Neural cell (in vitro differentiated cells): ENCODE measurements around the gene SLCO3A1. TPM values are rescaled to one million over a fixed set of nuclear protein-coding genes. Genes with fewer than 3 reads are reported as not detected.

Experiments
- H2AFZ ChIP-seq: fragments of 200-600, 300-800 bp; sonication (generic), shearing (Covaris generic); 2 replicates; pipeline ENCODE4 v1.6.0; 2014; ENCODE audit warnings: low read depth, mild to moderate bottlenecking, antibody characterized with exemption, low read length, moderate library complexity
- H3F3A ChIP-seq: fragments of 200-600 bp; shearing (Covaris generic); 2 replicates; pipeline ENCODE4 v1.6.1; 2016; ENCODE audit warnings: mild to moderate bottlenecking, moderate library complexity, mixed read lengths, antibody characterized with exemption, low read length; ENCODE audit not compliant: insufficient read depth, poor library complexity, severe bottlenecking
- H3K27ac ChIP-seq: fragments of 200-600, 300-800 bp; sonication (generic), shearing (Covaris generic); 2 replicates; pipeline ENCODE4 v1.5.1; 2014; ENCODE audit warnings: mild to moderate bottlenecking, low read length, moderate library complexity
- H3K27me3 ChIP-seq: fragments of 300-800, 200-600 bp; sonication (generic), shearing (Covaris generic); 2 replicates; pipeline ENCODE4 v1.6.0; 2014; ENCODE audit warnings: mild to moderate bottlenecking, low read depth, low read length, moderate library complexity; ENCODE audit not compliant: insufficient read depth
- H3K36me3 ChIP-seq: fragments of 300-800, 200-600 bp; sonication (generic), shearing (Covaris generic); 2 replicates; pipeline ENCODE4 v1.5.1; 2014; ENCODE audit warnings: mild to moderate bottlenecking, antibody characterized with exemption, low read length, moderate library complexity; ENCODE audit not compliant: insufficient read depth
- H3K4me2 ChIP-seq: fragments of 300-800, 200-600 bp; sonication (generic), shearing (Covaris generic); 2 replicates; pipeline ENCODE4 v1.6.0; 2014; ENCODE audit warnings: mild to moderate bottlenecking, low read length
- H3K4me3 ChIP-seq: fragments of 300-800, 200-600 bp; sonication (generic), shearing (Covaris generic); 2 replicates; pipeline ENCODE4 v1.5.1; 2014; ENCODE audit warnings: mild to moderate bottlenecking, low read length, moderate library complexity
- H3K79me2 ChIP-seq: fragments of 200-600 bp; shearing (Covaris generic); replicated peaks from 2 replicates; pipeline ENCODE4 v1.6.0; 2014; ENCODE audit warnings: mild to moderate bottlenecking, low read length, moderate library complexity; ENCODE audit not compliant: insufficient read depth
- H3K9ac ChIP-seq: fragments of 300-800, 200-600 bp; sonication (generic), shearing (Covaris generic); 2 replicates; pipeline ENCODE4 v1.6.1; 2016; ENCODE audit warnings: mild to moderate bottlenecking, low read length, mixed read lengths
- H3K9me2 ChIP-seq: fragments of 200-600 bp; shearing (Covaris generic); 2 replicates; pipeline ENCODE4 v1.6.1; 2016; ENCODE audit warnings: mild to moderate bottlenecking, low read length, mixed read lengths; ENCODE audit not compliant: insufficient read depth
- H3K9me3 ChIP-seq: fragments of 200-600, 300-800 bp; sonication (generic), shearing (Covaris generic); 2 replicates; pipeline ENCODE4 v1.6.1; 2016; ENCODE audit warnings: mild to moderate bottlenecking, mixed run types, low read length, moderate library complexity, mixed read lengths
- H4K20me1 ChIP-seq: fragments of 200-600 bp; shearing (Covaris generic); 2 replicates; pipeline ENCODE4 v1.6.1; 2016; ENCODE audit warnings: mild to moderate bottlenecking, mixed run types; ENCODE audit not compliant: insufficient read depth
- CTCF ChIP-seq: fragments of 450-650 bp; IDR thresholded peaks from 2 replicates; pipeline ENCODE4 v1.5.1; 2014; ENCODE audit warnings: antibody characterized with exemption, mild to moderate bottlenecking, moderate library complexity; ENCODE audit not compliant: poor library complexity, severe bottlenecking
- EP300 ChIP-seq: fragments of 450-650 bp; conservative IDR thresholded peaks from 2 replicates; pipeline ENCODE4 v1.6.1; 2014; ENCODE audit warnings: antibody characterized with exemption, mild to moderate bottlenecking, moderate library complexity; ENCODE audit not compliant: poor library complexity, severe bottlenecking
- EZH2 ChIP-seq: fragments of 200-600, 300-800 bp; shearing (Covaris generic), sonication (generic); IDR thresholded peaks from 2 replicates; pipeline ENCODE4 v1.6.1; 2014; ENCODE audit warnings: antibody characterized with exemption, low read length, borderline replicate concordance, mild to moderate bottlenecking; ENCODE audit not compliant: insufficient read depth, poor library complexity, severe bottlenecking
- MXI1 ChIP-seq: fragments of 450-650 bp; conservative IDR thresholded peaks from 2 replicates; pipeline ENCODE4 v1.6.1; 2014; ENCODE audit warnings: antibody characterized with exemption, mild to moderate bottlenecking; ENCODE audit not compliant: poor library complexity, severe bottlenecking
- POLR2AphosphoS5 ChIP-seq: IDR thresholded peaks from 2 replicates; pipeline ENCODE4 v1.6.1; 2012
- RAD21 ChIP-seq: fragments of 450-650 bp; conservative IDR thresholded peaks from 2 replicates; pipeline ENCODE4 v1.6.1; 2014; ENCODE audit warnings: antibody characterized with exemption, mild to moderate bottlenecking, moderate library complexity
- REST ChIP-seq: IDR thresholded peaks from 2 replicates; pipeline ENCODE4 v1.6.1; 2012; ENCODE audit warnings: borderline replicate concordance
- SMC3 ChIP-seq: fragments of 450-650 bp; conservative IDR thresholded peaks from 2 replicates; pipeline ENCODE4 v1.6.1; 2014; ENCODE audit warnings: antibody characterized with exemption, mild to moderate bottlenecking, moderate library complexity; ENCODE audit not compliant: poor library complexity
- TAF1 ChIP-seq: IDR thresholded peaks from 2 replicates; pipeline ENCODE4 v1.6.1; 2012; ENCODE audit warnings: low read depth
- polyA plus RNA-seq: library from polyadenylated mRNA; depleted of rRNA; stranded (reverse); fragments of >200 nt; gene quantifications from 2 replicates; pipeline ENCODE4 v1.2.3, GENCODE V29; 2014

SLCO3A1 gene
- polyA plus RNA-seq, 1 donor from 2014 or later, result 14.2 TPM

GRCh38 chr15:92130244-92130643, 276.7 kb downstream of the SLCO3A1 start:
- no peaks in the 10 kb centered on the region for H3K79me2 ChIP-seq
- no peaks in the 10 kb centered on the region for H3K36me3 ChIP-seq
- no peak overlapping the region for H2AFZ ChIP-seq
- TF ChIP-seq REST, result no peak
- no peak for TF ChIP-seq POLR2AphosphoS5
- no peak for TF ChIP-seq SMC3
- no peak overlapping the region for H3K27ac ChIP-seq
- H3K9ac ChIP-seq, result no peak overlapping the region
- no peaks in the 10 kb centered on the region for H3K9me3 ChIP-seq
- no peaks in the 10 kb centered on the region for H3K27me3 ChIP-seq
- no peak overlapping the region for H3K4me2 ChIP-seq
- no peaks in the 10 kb centered on the region for H3F3A ChIP-seq
- no peaks in the 10 kb centered on the region for H3K9me2 ChIP-seq
- no peaks in the 10 kb centered on the region for H4K20me1 ChIP-seq
- H3K4me3 ChIP-seq, result no peak overlapping the region

GRCh38 chr15:92130906-92131305, 277.4 kb downstream of the SLCO3A1 start:
- Histone ChIP-seq H3K9ac (no peak overlapping the region), H3K36me3 (no peaks in the 10 kb centered on the region), H3K4me3 (no peak overlapping the region), H3K9me2 (no peaks in the 10 kb centered on the region), H3K79me2 (no peaks in the 10 kb centered on the region), H4K20me1 (no peaks in the 10 kb centered on the region), H3K27ac (no peak overlapping the region), H3F3A (no peaks in the 10 kb centered on the region), H2AFZ (no peak overlapping the region), H3K27me3 (no peaks in the 10 kb centered on the region), H3K9me3 (no peaks in the 10 kb centered on the region), H3K4me2 (no peak overlapping the region)
- TF ChIP-seq EZH2 (no peak), POLR2AphosphoS5 (no peak), RAD21 (no peak), MXI1 (no peak), REST (no peak), SMC3 (no peak), CTCF (no peak), TAF1 (no peak), EP300 (no peak)
